Spinal cord (tissue), 10 donors: ENCODE measurements around the gene SLC39A9. TPM values are rescaled to one million over a fixed set of nuclear protein-coding genes. Genes with fewer than 3 reads are reported as not detected.

Experiments
- DNase-seq, 6 donors: peaks; one replicate each; pipeline versions ENCODE4 v3.0.0 to v3.0.0-alpha.2; 2013 to 2015; ENCODE audit warnings: low spot score in 6 of 6, low read depth in 4 of 6
- H3K27ac ChIP-seq: one replicate; pipeline ENCODE4 v1.5.1; 2013; ENCODE audit warnings: low read depth, low read length, control low read depth
- H3K27me3 ChIP-seq: one replicate; pipeline ENCODE4 v1.6.1; 2013; ENCODE audit warnings: low read length; ENCODE audit not compliant: control insufficient read depth, insufficient read depth
- H3K36me3 ChIP-seq: one replicate; pipeline ENCODE4 v1.6.1; 2013; ENCODE audit warnings: low read length; ENCODE audit not compliant: control insufficient read depth, insufficient read depth
- H3K4me1 ChIP-seq: one replicate; pipeline ENCODE4 v1.6.1; 2013; ENCODE audit warnings: low read length; ENCODE audit not compliant: control insufficient read depth, insufficient read depth
- H3K4me3 ChIP-seq: one replicate; pipeline ENCODE4 v1.5.1; 2013; ENCODE audit warnings: low read depth, low read length, control low read depth
- H3K9me3 ChIP-seq: one replicate; pipeline ENCODE4 v1.6.1; 2013; ENCODE audit warnings: low read length; ENCODE audit not compliant: control insufficient read depth, insufficient read depth
- WGBS: methylation state at CpG from one replicate; pipeline ENCODE4 v1.1.5; 2013; ENCODE audit warnings: missing lambda C conversion rate; ENCODE audit not compliant: insufficient coverage; 5-methylcytosine and 5-hydroxymethylcytosine counted together
- long read RNA-seq, 4 donors: transcript quantifications; one replicate each; lab custom pipeline, GENCODE V29; 2026
- polyA plus RNA-seq, 2 donors: library from polyadenylated mRNA; unstranded; fragments of 120-200 nt; gene quantifications; one replicate each; pipeline ENCODE4 v1.2.1, GENCODE V29; 2013; ENCODE audit not compliant: insufficient read length in 2 of 2
- total RNA-seq, 2 donors: library from RNA; depleted of rRNA in 1 of 2; stranded (reverse); fragments of 120-200 nt in 1 of 2; fragments of >200 nt in 1 of 2; gene quantifications; one replicate each; pipeline versions ENCODE4 v1.2.3 to v1.2.4, GENCODE V29; 2013 to 2014
- donor health status: healthy.

SLC39A9 gene
- total RNA-seq, result 100 to 1,000 TPM; 109 to 137 TPM
- polyA plus RNA-seq, result 10 to 100 TPM; 54.4 to 56.1 TPM
- long read RNA-seq, donor 1, full-length matches to known transcripts, result 9 of 9 reads
- long read RNA-seq, donor 1, partial matches to known transcripts, result 0 of 9 reads
- long read RNA-seq, donor 1, other reads (novel, unspliced or antisense), result 0 of 9 reads
- long read RNA-seq, donor 2, full-length matches to known transcripts, result 7 of 7 reads
- long read RNA-seq, donor 2, partial matches to known transcripts, result 0 of 7 reads
- long read RNA-seq, donor 2, other reads (novel, unspliced or antisense), result 0 of 7 reads
- long read RNA-seq, donor 3, transcript SLC39A9-202 (7 exons, 3,560 nt), result major isoform, 6 of 7 reads
- long read RNA-seq, donor 3, partial matches to known transcripts, result 0 of 7 reads
- long read RNA-seq, donor 3, other reads (novel, unspliced or antisense), result 0 of 7 reads
- long read RNA-seq, donor 4, partial matches to known transcripts, result 14 of 18 reads
- long read RNA-seq, donor 4, other reads (novel, unspliced or antisense), result 0 of 18 reads

- H3K9me3 ChIP-seq, result no peaks in the 10 kb centered on the region
- peak within 1 kb of the TSS; percentile 97 for H3K4me3 ChIP-seq
- peak; percentile 95 to 100 (median 98) for DNase-seq
- peaks cover 12% of the 10 kb centered on the region for H3K4me1 ChIP-seq
- H3K27me3 ChIP-seq, result no peaks in the 10 kb centered on the region
- H3K36me3 ChIP-seq, result peaks cover 12% of the 10 kb centered on the region
- 0% methylated on average over 49 of the region's 53 CpGs for WGBS
- H3K27ac ChIP-seq, result peak within 1 kb of the TSS; percentile 89
Measured at GRCh38 chr14:69398053-69398817, at the start of gene SLC39A9, which contains the start of gene ERH. Gene SLC39A9 (plus strand): TSS chr14:69398692. CDS start chr14:69399370, 678 bp downstream. Gene ERH (minus strand): TSS chr14:69398299. CDS start chr14:69398233, 66 bp downstream.

DNA sequence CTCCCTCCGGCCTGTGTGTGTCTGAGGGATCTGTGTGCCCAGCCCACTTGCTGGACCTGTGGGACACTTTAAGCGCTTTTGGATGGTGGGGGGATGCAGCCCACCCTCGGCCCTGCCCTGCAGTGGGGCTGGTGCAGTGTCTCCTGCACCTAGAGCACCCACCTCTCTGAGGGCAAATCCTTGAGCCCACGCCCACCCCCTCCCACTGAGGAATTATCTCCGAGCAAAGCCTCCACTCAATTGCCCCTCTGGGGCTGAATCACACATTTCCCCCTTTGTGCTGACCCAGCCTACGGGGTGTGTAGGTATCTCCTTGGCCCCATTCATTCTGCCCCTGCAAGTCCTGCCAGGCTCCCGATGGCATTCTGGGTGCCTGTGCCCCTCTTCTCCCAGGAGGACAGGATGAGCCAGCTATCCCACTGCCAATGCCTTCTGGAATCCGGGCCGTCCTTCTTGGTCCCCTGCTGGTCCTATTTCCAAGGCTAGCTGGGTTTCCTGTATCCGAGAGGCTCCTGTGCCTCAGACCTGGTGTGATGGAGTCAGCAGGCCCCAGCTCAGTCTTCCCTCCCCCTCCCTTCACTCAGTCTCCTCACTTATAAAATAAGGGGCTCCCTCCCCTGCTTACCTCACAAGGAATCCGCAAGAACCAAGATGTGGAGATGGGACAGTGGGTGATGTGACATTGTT, 49.3 kb upstream of the SLC39A9 start:
- Histone ChIP-seq H3K4me3 (no peak overlapping the region), H3K27ac (no peak overlapping the region), H3K27me3 (no peaks in the 10 kb centered on the region), H3K36me3 (peaks cover 60% of the 10 kb centered on the region), H3K9me3 (no peaks in the 10 kb centered on the region), H3K4me1 (peaks cover 4% of the 10 kb centered on the region)
- no peak for DNase-seq
- WGBS, result 80% methylated on average over 9 of the region's 11 CpGs

DNA sequence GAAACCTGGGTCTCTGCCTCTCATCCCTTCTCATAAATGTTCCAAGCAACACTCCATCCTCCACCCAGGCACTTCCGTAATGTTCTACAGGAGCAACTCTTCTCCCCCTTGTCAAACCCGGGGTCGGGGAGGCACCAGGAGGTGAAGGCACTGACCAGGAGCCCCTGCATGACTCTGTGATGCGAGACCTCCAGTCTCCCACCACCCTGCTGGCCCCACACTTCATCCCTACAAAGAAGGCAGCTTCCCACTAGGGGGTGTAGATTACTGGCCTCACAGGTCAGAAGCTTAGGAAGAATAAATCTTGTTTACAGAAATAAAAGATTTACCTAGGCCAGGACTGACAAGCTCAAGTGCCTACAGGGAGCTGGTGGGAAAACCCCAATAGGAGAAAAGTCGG, 47.6 kb upstream of the SLC39A9 start:
- WGBS, result 83% methylated on average over 4 of the region's 5 CpGs
- Histone ChIP-seq H3K9me3 (no peaks in the 10 kb centered on the region), H3K4me3 (no peak overlapping the region), H3K4me1 (peaks cover 15% of the 10 kb centered on the region), H3K36me3 (peaks cover 64% of the 10 kb centered on the region), H3K27ac (no peak overlapping the region), H3K27me3 (no peaks in the 10 kb centered on the region)
- no peak for DNase-seq

DNA sequence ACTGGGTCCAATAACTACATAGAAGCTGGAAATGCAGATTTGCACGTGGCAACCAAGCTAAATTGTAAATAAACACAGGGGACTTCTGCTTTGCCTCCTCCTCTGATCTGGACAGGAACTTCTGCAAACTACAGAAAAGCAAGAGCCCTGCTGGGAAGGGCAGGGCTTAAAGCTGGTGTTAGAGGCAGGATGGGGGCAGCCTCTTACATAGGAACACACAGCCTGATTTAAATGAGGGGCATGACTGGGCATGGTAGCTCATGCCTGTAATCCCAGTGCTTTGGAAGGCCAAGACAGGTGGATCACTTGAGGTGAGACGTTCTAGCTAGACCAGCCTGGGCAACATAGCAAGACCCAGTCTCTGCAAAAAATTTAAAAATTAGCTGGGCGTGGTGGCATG, 47.1 kb upstream of the SLC39A9 start:
- Histone ChIP-seq H3K4me1 (peaks cover 15% of the 10 kb centered on the region), H3K9me3 (no peaks in the 10 kb centered on the region), H3K36me3 (peaks cover 64% of the 10 kb centered on the region), H3K27ac (no peak overlapping the region), H3K27me3 (no peaks in the 10 kb centered on the region), H3K4me3 (no peak overlapping the region)
- 91% methylated on average over 2 of the region's 3 CpGs for WGBS
- no peak for DNase-seq

- DNase-seq, result peak in 1 of 6 donors; percentile 13
- Histone ChIP-seq H3K27me3 (no peaks in the 10 kb centered on the region), H3K9me3 (no peaks in the 10 kb centered on the region), H3K27ac (no peak overlapping the region), H3K4me1 (peaks cover 15% of the 10 kb centered on the region), H3K36me3 (peaks cover 59% of the 10 kb centered on the region), H3K4me3 (no peak overlapping the region)
- WGBS, result 80% methylated on average over 1 of the region's 5 CpGs
Measured at GRCh38 chr14:69351911-69352310, 46.6 kb upstream of the SLC39A9 start.

DNA sequence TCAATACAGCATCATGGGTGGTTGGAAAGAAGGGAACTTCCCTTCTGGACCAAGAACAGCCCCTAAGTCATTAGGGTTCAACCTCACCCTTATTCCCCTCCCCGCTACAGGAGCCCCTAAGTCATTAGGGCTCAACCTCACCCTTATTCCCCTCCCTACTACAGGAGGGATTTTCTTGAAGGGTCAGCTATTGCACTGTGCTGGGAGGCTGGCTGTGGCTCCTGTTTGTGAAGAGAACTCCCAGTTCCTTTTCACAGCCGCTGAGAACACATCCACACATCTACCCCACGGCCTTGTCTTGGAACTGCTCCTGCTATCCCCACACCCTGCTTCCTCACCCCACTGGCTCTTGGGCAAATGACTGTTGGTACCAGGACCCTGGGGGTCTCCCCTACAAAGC, 45.3 kb upstream of the SLC39A9 start:
- no peak overlapping the region for H3K27ac ChIP-seq
- no peaks in the 10 kb centered on the region for H3K27me3 ChIP-seq
- no peak overlapping the region for H3K4me3 ChIP-seq
- peaks cover 49% of the 10 kb centered on the region for H3K36me3 ChIP-seq
- 83% methylated on average over 2 of the region's 3 CpGs for WGBS
- DNase-seq, result no peak
- no peaks in the 10 kb centered on the region for H3K9me3 ChIP-seq
- peaks cover 15% of the 10 kb centered on the region for H3K4me1 ChIP-seq

GRCh38 chr14:69354383-69355153, 43.9 kb upstream of the SLC39A9 start:
- Histone ChIP-seq H3K9me3 (no peaks in the 10 kb centered on the region), H3K4me1 (peaks cover 15% of the 10 kb centered on the region), H3K36me3 (peaks cover 40% of the 10 kb centered on the region), H3K27me3 (no peaks in the 10 kb centered on the region), H3K4me3 (no peak overlapping the region), H3K27ac (no peak overlapping the region)
- peak in 2 of 6 donors; percentile 38 to 61 for DNase-seq
- WGBS, result 74% methylated on average over 11 of the region's 11 CpGs

DNA sequence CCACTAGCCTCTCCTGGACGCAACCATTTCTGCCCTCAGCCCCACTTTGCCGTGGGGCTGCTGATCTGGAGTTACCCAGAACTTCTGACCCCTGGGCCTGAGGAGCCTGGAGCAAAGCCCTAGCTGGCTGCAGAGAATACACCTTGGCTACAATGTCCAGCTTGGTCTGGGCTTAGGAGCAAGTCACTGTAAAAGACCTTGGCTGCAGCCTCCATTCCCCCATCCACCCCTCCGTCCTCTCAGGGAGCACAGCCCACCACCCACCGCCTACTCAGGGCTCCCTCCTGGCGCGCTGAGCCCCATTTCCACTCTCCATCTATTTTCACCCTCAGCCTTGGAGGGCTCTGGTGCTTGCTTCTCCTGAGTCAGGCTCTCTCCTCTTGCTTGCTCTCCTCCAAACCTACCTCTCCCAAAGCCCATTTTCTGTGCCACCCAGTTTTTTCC, 43.3 kb upstream of the SLC39A9 start:
- DNase-seq, result no peak
- H3K27ac ChIP-seq, result no peak overlapping the region
- no peaks in the 10 kb centered on the region for H3K27me3 ChIP-seq
- 86% methylated on average over 6 of the region's 6 CpGs for WGBS
- H3K36me3 ChIP-seq, result peaks cover 38% of the 10 kb centered on the region
- no peaks in the 10 kb centered on the region for H3K9me3 ChIP-seq
- H3K4me1 ChIP-seq, result peaks cover 15% of the 10 kb centered on the region
- no peak overlapping the region for H3K4me3 ChIP-seq
